GM23338 (cell line): ENCODE data around the gene FAM168A. TPM values are rescaled to one million over a fixed set of nuclear protein-coding genes. Genes with fewer than 3 reads are reported as not detected.

Source experiments
- ATAC-seq: fragments of 200-7000 bp; cut with Tn5 transposase; 3 replicates; pipeline ENCODE4 v1.9.1; 2020
- DNase-seq: peaks from one replicate; pipeline ENCODE4 v3.0.0-alpha.2; 2015; ENCODE audit warnings: low spot score
- H2AFZ ChIP-seq: fragments of 200-600 bp; sonication (generic); 2 replicates; pipeline ENCODE4 v1.8.0; 2016; ENCODE audit warnings: antibody characterized with exemption, mild to moderate bottlenecking, moderate library complexity
- H3F3A ChIP-seq: fragments of 200-600 bp; sonication (generic); replicated peaks from 2 replicates; pipeline ENCODE4 v1.8.0; 2017; ENCODE audit warnings: antibody characterized with exemption, mixed run types, low read depth
- H3K27ac ChIP-seq: fragments of 200-600 bp; sonication (generic); 2 replicates; pipeline ENCODE4 v1.6.1; 2016; ENCODE audit warnings: low read depth
- H3K27me3 ChIP-seq: fragments of 200-600 bp; sonication (generic); 2 replicates; pipeline ENCODE4 v1.8.0; 2016; ENCODE audit warnings: mild to moderate bottlenecking, mixed run types, moderate library complexity; ENCODE audit not compliant: insufficient read depth
- H3K36me3 ChIP-seq: fragments of 200-600 bp; sonication (generic); 2 replicates; pipeline ENCODE4 v1.8.0; 2016; ENCODE audit warnings: mild to moderate bottlenecking; ENCODE audit not compliant: insufficient read depth
- H3K4me1 ChIP-seq: fragments of 200-600 bp; sonication (generic); 2 replicates; pipeline ENCODE4 v1.8.0; 2016; ENCODE audit warnings: mild to moderate bottlenecking, moderate library complexity; ENCODE audit not compliant: insufficient read depth
- H3K4me2 ChIP-seq: fragments of 200-600 bp; sonication (generic); 2 replicates; pipeline ENCODE4 v1.7.1; 2017; ENCODE audit warnings: mixed run types
- H3K4me3 ChIP-seq: fragments of 200-600 bp; sonication (generic); 2 replicates; pipeline ENCODE4 v1.6.1; 2016; ENCODE audit warnings: mixed run types
- H3K79me2 ChIP-seq: fragments of 200-600 bp; sonication (generic); replicated peaks from 2 replicates; pipeline ENCODE4 v1.8.0; 2017; ENCODE audit warnings: mild to moderate bottlenecking; ENCODE audit not compliant: insufficient read depth
- H3K9me2 ChIP-seq: fragments of 200-600 bp; sonication (generic); 2 replicates; pipeline ENCODE4 v1.8.0; 2017; ENCODE audit not compliant: insufficient read depth
- H4K20me1 ChIP-seq: fragments of 200-600 bp; sonication (generic); replicated peaks from 2 replicates; pipeline ENCODE4 v1.8.0; 2017; ENCODE audit warnings: mild to moderate bottlenecking; ENCODE audit not compliant: insufficient read depth
- H3K27ac Mint-ChIP-seq: 2 replicates; pipeline ENCODE4 v1.8.0; 2020; ENCODE audit warnings: inconsistent platforms, mild to moderate bottlenecking, moderate library complexity, mixed read lengths
- H3K27me3 Mint-ChIP-seq: 3 replicates; pipeline ENCODE4 v1.8.0; 2022; ENCODE audit warnings: low read depth, mild to moderate bottlenecking, moderate library complexity, mixed read lengths, inconsistent platforms; ENCODE audit not compliant: insufficient read depth, poor library complexity
- H3K36me3 Mint-ChIP-seq: 3 replicates; pipeline ENCODE4 v1.8.0; 2021; ENCODE audit warnings: low read depth, mild to moderate bottlenecking, inconsistent platforms, moderate library complexity, mixed read lengths
- H3K4me1 Mint-ChIP-seq: 3 replicates; pipeline ENCODE4 v1.8.0; 2020; ENCODE audit warnings: mild to moderate bottlenecking, inconsistent platforms, mixed read lengths
- H3K4me3 Mint-ChIP-seq: 3 replicates; pipeline ENCODE4 v1.8.0; 2021; ENCODE audit warnings: moderate library complexity, mild to moderate bottlenecking, inconsistent platforms, mixed read lengths
- H3K9me3 Mint-ChIP-seq: 3 replicates; pipeline ENCODE4 v1.8.0; 2020; ENCODE audit warnings: moderate library complexity, mild to moderate bottlenecking, inconsistent platforms, mixed read lengths
- CREB1 ChIP-seq: fragments of 250-450 bp; sonication (Bioruptor Pico); IDR thresholded peaks from 2 replicates; pipeline ENCODE4 v1.5.0; 2020; ENCODE audit warnings: low read depth, mild to moderate bottlenecking, moderate library complexity
- EZH2 ChIP-seq: fragments of 200-600 bp; sonication (generic); IDR thresholded peaks from one replicate; pipeline ENCODE4 v1.8.0; 2017; ENCODE audit warnings: antibody characterized with exemption, mild to moderate bottlenecking, low read depth; ENCODE audit not compliant: unreplicated experiment
- EZH2phosphoT487 ChIP-seq: fragments of 200-600 bp; sonication (generic); IDR thresholded peaks from one replicate; pipeline ENCODE4 v1.8.1; 2018; ENCODE audit warnings: antibody characterized with exemption; ENCODE audit not compliant: unreplicated experiment
- JUNB ChIP-seq: IDR thresholded peaks from one replicate; pipeline ENCODE4 v1.6.1; 2016; ENCODE audit warnings: antibody characterized with exemption; ENCODE audit not compliant: unreplicated experiment
- NANOG ChIP-seq: IDR thresholded peaks from 2 replicates; pipeline ENCODE4 v1.6.1; 2016; ENCODE audit warnings: antibody characterized with exemption, borderline replicate concordance
- POLR2AphosphoS5 ChIP-seq: IDR thresholded peaks from 2 replicates; pipeline ENCODE4 v1.6.1; 2016; ENCODE audit warnings: antibody characterized with exemption, low read depth
- STAT1 ChIP-seq: IDR thresholded peaks from one replicate; pipeline ENCODE4 v1.6.1; 2016; ENCODE audit warnings: antibody characterized with exemption; ENCODE audit not compliant: unreplicated experiment
- ZNF114 ChIP-seq: fragments of 250-450 bp; sonication (Bioruptor Pico); IDR thresholded peaks from 2 replicates; pipeline ENCODE4 v1.5.0; 2020; ENCODE audit warnings: mild to moderate bottlenecking, moderate library complexity
- ZNF331 ChIP-seq: fragments of 250-450 bp; sonication (Bioruptor Pico); IDR thresholded peaks from 2 replicates; pipeline ENCODE4 v1.5.0; 2020; ENCODE audit warnings: low read depth, mild to moderate bottlenecking, moderate library complexity
- polyA plus RNA-seq: library from polyadenylated mRNA; unstranded; fragments of >200 nt; fragmentation: Nextera tagmentation; extraction: Ambion mirVana; gene quantifications from 2 replicates; pipeline ENCODE4 v1.2.1, GENCODE V29; 2016
- total RNA-seq: library from RNA; depleted of rRNA; stranded (reverse); fragments of >200 nt; shearing (Covaris generic); gene quantifications from 2 replicates; pipeline ENCODE4 v1.2.3, GENCODE V29; 2014
- TF ChIP-seq, protein P1 (sequence below): IDR thresholded peaks from one replicate; pipeline ENCODE4 v1.6.1; 2018; ENCODE audit warnings: antibody characterized with exemption; ENCODE audit not compliant: unreplicated experiment
- TF ChIP-seq, protein P2 (sequence below): IDR thresholded peaks from 2 replicates; pipeline ENCODE4 v1.6.1; 2016; ENCODE audit warnings: antibody characterized with exemption
- TF ChIP-seq, protein P3 (sequence below): fragments of 250-450 bp; sonication (Bioruptor Pico); IDR thresholded peaks from 2 replicates; pipeline ENCODE4 v1.5.0; 2020; ENCODE audit warnings: mild to moderate bottlenecking, moderate library complexity
- TF ChIP-seq, protein P4 (sequence below), 2 experiments: fragments of 200-600 bp in 1 of 2; sonication (generic) in 1 of 2; conservative IDR thresholded peaks; 2 replicates each; pipeline versions ENCODE4 v1.5.1 to v1.6.1; 2016 to 2017; ENCODE audit warnings: antibody characterized with exemption in 2 of 2, low read depth in 2 of 2, mild to moderate bottlenecking in 2 of 2, moderate library complexity in 1 of 2

The FAM168A gene
- total and polyA plus RNA-seq, 2 experiments from 2014 or later = 8.0 to 20.3 TPM

DNA sequence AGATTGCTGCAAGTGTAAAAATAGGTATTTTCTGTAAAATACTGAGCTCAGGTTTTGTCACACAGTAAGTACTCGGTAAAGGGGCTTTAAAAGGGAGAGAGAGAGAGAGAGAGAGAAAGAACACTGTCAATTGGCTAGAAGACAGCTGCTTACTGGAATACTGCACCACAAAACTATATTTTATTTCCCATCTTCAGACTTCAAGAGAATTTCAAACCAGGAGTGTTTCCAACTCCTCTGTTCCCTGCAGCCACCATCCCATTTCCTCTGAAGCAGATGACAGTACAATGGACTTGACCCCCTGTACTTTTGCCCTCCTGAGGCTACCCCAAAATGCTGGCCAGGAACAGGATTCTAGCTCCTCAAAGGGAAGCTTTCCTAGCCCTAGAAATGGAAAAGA, 132.0 kb downstream of the FAM168A start:
- no peaks in the 10 kb centered on the region for H3K36me3 ChIP-seq
- Mint-ChIP-seq H3K27me3 (peaks cover 2% of the 10 kb centered on the region), H3K36me3 (no peaks in the 10 kb centered on the region), H3K4me3 (no peak overlapping the region), H3K9me3 (no peaks in the 10 kb centered on the region), H3K27ac (no peak overlapping the region), H3K4me1 (no peaks in the 10 kb centered on the region)
- H3K4me2 ChIP-seq = no peak overlapping the region
- H3K4me1 ChIP-seq = no peaks in the 10 kb centered on the region
- peaks cover 5% of the 10 kb centered on the region; the same call in 1 of the 2 replicates for H4K20me1 ChIP-seq
- no peaks in the 10 kb centered on the region for H3F3A ChIP-seq
- TF ChIP-seq STAT1 (no peak), NANOG (no peak), POLR2AphosphoS5 (no peak), CREB1 (CRISPR knock-in tag) (no peak), ZNF114 (CRISPR knock-in tag) (no peak), EZH2 (no peak), ZNF331 (CRISPR knock-in tag) (no peak), EZH2phosphoT487 (no peak), JUNB (no peak)
- TF ChIP-seq, protein P1, sequence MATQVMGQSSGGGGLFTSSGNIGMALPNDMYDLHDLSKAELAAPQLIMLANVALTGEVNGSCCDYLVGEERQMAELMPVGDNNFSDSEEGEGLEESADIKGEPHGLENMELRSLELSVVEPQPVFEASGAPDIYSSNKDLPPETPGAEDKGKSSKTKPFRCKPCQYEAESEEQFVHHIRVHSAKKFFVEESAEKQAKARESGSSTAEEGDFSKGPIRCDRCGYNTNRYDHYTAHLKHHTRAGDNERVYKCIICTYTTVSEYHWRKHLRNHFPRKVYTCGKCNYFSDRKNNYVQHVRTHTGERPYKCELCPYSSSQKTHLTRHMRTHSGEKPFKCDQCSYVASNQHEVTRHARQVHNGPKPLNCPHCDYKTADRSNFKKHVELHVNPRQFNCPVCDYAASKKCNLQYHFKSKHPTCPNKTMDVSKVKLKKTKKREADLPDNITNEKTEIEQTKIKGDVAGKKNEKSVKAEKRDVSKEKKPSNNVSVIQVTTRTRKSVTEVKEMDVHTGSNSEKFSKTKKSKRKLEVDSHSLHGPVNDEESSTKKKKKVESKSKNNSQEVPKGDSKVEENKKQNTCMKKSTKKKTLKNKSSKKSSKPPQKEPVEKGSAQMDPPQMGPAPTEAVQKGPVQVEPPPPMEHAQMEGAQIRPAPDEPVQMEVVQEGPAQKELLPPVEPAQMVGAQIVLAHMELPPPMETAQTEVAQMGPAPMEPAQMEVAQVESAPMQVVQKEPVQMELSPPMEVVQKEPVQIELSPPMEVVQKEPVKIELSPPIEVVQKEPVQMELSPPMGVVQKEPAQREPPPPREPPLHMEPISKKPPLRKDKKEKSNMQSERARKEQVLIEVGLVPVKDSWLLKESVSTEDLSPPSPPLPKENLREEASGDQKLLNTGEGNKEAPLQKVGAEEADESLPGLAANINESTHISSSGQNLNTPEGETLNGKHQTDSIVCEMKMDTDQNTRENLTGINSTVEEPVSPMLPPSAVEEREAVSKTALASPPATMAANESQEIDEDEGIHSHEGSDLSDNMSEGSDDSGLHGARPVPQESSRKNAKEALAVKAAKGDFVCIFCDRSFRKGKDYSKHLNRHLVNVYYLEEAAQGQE = no peak
- TF ChIP-seq, protein P2, sequence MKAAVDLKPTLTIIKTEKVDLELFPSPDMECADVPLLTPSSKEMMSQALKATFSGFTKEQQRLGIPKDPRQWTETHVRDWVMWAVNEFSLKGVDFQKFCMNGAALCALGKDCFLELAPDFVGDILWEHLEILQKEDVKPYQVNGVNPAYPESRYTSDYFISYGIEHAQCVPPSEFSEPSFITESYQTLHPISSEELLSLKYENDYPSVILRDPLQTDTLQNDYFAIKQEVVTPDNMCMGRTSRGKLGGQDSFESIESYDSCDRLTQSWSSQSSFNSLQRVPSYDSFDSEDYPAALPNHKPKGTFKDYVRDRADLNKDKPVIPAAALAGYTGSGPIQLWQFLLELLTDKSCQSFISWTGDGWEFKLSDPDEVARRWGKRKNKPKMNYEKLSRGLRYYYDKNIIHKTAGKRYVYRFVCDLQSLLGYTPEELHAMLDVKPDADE = no peak
- TF ChIP-seq, protein P3, sequence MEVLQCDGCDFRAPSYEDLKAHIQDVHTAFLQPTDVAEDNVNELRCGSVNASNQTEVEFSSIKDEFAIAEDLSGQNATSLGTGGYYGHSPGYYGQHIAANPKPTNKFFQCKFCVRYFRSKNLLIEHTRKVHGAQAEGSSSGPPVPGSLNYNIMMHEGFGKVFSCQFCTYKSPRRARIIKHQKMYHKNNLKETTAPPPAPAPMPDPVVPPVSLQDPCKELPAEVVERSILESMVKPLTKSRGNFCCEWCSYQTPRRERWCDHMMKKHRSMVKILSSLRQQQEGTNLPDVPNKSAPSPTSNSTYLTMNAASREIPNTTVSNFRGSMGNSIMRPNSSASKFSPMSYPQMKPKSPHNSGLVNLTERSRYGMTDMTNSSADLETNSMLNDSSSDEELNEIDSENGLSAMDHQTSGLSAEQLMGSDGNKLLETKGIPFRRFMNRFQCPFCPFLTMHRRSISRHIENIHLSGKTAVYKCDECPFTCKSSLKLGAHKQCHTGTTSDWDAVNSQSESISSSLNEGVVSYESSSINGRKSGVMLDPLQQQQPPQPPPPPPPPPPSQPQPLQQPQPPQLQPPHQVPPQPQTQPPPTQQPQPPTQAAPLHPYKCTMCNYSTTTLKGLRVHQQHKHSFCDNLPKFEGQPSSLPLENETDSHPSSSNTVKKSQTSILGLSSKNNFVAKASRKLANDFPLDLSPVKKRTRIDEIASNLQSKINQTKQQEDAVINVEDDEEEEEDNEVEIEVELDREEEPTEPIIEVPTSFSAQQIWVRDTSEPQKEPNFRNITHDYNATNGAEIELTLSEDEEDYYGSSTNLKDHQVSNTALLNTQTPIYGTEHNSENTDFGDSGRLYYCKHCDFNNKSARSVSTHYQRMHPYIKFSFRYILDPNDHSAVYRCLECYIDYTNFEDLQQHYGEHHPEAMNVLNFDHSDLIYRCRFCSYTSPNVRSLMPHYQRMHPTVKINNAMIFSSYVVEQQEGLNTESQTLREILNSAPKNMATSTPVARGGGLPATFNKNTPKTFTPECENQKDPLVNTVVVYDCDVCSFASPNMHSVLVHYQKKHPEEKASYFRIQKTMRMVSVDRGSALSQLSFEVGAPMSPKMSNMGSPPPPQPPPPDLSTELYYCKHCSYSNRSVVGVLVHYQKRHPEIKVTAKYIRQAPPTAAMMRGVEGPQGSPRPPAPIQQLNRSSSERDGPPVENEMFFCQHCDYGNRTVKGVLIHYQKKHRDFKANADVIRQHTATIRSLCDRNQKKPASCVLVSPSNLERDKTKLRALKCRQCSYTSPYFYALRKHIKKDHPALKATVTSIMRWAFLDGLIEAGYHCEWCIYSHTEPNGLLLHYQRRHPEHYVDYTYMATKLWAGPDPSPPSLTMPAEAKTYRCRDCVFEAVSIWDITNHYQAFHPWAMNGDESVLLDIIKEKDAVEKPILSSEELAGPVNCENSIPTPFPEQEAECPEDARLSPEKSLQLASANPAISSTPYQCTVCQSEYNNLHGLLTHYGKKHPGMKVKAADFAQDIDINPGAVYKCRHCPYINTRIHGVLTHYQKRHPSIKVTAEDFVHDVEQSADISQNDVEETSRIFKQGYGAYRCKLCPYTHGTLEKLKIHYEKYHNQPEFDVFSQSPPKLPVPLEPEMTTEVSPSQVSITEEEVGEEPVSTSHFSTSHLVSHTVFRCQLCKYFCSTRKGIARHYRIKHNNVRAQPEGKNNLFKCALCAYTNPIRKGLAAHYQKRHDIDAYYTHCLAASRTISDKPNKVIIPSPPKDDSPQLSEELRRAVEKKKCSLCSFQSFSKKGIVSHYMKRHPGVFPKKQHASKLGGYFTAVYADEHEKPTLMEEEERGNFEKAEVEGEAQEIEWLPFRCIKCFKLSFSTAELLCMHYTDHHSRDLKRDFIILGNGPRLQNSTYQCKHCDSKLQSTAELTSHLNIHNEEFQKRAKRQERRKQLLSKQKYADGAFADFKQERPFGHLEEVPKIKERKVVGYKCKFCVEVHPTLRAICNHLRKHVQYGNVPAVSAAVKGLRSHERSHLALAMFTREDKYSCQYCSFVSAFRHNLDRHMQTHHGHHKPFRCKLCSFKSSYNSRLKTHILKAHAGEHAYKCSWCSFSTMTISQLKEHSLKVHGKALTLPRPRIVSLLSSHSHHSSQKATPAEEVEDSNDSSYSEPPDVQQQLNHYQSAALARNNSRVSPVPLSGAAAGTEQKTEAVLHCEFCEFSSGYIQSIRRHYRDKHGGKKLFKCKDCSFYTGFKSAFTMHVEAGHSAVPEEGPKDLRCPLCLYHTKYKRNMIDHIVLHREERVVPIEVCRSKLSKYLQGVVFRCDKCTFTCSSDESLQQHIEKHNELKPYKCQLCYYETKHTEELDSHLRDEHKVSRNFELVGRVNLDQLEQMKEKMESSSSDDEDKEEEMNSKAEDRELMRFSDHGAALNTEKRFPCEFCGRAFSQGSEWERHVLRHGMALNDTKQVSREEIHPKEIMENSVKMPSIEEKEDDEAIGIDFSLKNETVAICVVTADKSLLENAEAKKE = no peak
- TF ChIP-seq, protein P4, sequence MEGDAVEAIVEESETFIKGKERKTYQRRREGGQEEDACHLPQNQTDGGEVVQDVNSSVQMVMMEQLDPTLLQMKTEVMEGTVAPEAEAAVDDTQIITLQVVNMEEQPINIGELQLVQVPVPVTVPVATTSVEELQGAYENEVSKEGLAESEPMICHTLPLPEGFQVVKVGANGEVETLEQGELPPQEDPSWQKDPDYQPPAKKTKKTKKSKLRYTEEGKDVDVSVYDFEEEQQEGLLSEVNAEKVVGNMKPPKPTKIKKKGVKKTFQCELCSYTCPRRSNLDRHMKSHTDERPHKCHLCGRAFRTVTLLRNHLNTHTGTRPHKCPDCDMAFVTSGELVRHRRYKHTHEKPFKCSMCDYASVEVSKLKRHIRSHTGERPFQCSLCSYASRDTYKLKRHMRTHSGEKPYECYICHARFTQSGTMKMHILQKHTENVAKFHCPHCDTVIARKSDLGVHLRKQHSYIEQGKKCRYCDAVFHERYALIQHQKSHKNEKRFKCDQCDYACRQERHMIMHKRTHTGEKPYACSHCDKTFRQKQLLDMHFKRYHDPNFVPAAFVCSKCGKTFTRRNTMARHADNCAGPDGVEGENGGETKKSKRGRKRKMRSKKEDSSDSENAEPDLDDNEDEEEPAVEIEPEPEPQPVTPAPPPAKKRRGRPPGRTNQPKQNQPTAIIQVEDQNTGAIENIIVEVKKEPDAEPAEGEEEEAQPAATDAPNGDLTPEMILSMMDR (conservative IDR thresholded peaks at IDR 0.05; ENCODE audit: low read depth in 2 of 2) = no peak
- no peak overlapping the region for H3K27ac ChIP-seq
- peaks cover 2% of the 10 kb centered on the region; the same call in 1 of the 2 replicates for H3K79me2 ChIP-seq
- H3K4me3 ChIP-seq = no peak overlapping the region
- H3K27me3 ChIP-seq = no peaks in the 10 kb centered on the region
- DNase-seq (no peak), ATAC-seq (no peak)
- no peak overlapping the region for H2AFZ ChIP-seq
- H3K9me2 ChIP-seq = no peaks in the 10 kb centered on the region
